Esophagus squamous epithelium (tissue), 4 donors: Measurements from ENCODE around the gene MAP3K21.

ENCODE experiments used
- POLR2A ChIP-seq, 4 donors: fragments of 450-650 bp; IDR thresholded peaks; one replicate each; pipeline ENCODE4 v1.6.1; 2017; ENCODE audit warnings: antibody characterized with exemption in 4 of 4, mild to moderate bottlenecking in 4 of 4, moderate library complexity in 3 of 4
- TF ChIP-seq, protein P1 (sequence below), 6 experiments: fragments of 450-650 bp in 4 of 6; fragments of 200-600 bp in 2 of 6; sonication (generic) in 2 of 6; IDR thresholded peaks; one replicate each; pipeline ENCODE4 v1.5.1; 2016 to 2019; ENCODE audit warnings: antibody characterized with exemption in 6 of 6, mild to moderate bottlenecking in 4 of 6, moderate library complexity in 4 of 6

DNA sequence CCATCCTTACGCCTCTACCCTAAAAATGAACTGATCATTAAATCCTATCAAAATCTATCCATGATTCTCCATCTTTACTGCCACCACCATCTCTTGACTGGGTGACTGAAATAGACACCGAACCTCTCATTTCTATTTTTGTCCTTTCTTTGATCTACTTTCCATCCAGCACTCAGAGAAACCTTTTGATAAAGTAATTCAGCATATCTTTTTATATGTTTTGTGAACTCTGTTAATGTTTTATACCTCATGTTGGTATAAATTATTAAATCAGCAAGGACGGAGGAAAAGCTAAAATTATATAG lies 45.0 kb upstream of the MAP3K21 start:
- no peak for TF ChIP-seq POLR2A (IDR thresholded peaks at IDR 0.05)
- TF ChIP-seq, protein P1, sequence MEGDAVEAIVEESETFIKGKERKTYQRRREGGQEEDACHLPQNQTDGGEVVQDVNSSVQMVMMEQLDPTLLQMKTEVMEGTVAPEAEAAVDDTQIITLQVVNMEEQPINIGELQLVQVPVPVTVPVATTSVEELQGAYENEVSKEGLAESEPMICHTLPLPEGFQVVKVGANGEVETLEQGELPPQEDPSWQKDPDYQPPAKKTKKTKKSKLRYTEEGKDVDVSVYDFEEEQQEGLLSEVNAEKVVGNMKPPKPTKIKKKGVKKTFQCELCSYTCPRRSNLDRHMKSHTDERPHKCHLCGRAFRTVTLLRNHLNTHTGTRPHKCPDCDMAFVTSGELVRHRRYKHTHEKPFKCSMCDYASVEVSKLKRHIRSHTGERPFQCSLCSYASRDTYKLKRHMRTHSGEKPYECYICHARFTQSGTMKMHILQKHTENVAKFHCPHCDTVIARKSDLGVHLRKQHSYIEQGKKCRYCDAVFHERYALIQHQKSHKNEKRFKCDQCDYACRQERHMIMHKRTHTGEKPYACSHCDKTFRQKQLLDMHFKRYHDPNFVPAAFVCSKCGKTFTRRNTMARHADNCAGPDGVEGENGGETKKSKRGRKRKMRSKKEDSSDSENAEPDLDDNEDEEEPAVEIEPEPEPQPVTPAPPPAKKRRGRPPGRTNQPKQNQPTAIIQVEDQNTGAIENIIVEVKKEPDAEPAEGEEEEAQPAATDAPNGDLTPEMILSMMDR (IDR thresholded peaks at IDR 0.05): no peak
